Measurements from ENCODE around the gene MKS1. TPM values are rescaled to one million over a fixed set of nuclear protein-coding genes. Genes with fewer than 3 reads are reported as not detected.

MKS1 gene
- total and polyA plus RNA-seq, 11 donors: 3.3 to 15.1 (median 6.4) TPM

GRCh38 chr17:58193641-58194255 is 25.3 kb downstream of the MKS1 start:
- no peaks in the 10 kb centered on the region for H3K9me3 ChIP-seq
- H3K4me1 ChIP-seq: peaks cover 0 to 9% (median 0%) of the 10 kb centered on the region in 12 donors
- WGBS, 4 donors: 61 to 75% (median 73%) methylated on average over 7 to 18 of the region's 18 CpGs
- DNase-seq: no peak
- TF ChIP-seq POLR2A (IDR thresholded peaks at IDR 0.05): no peak
- TF ChIP-seq CTCF (IDR thresholded peaks at IDR 0.05): no peak
- intact Hi-C loops (cut with DNase I): no loop called here
- no peak for ATAC-seq
- no peak overlapping the region for H3K27ac ChIP-seq
- no peak overlapping the region for H3K4me3 ChIP-seq
- H3K27me3 ChIP-seq: peaks cover 0 to 30% (median 10%) of the 10 kb centered on the region in 9 donors
- no peaks in the 10 kb centered on the region for H3K36me3 ChIP-seq

- no peak within 1 kb of the TSS for H3K4me3 ChIP-seq
- peaks cover 0 to 26% (median 5%) of the 10 kb centered on the region in 9 donors for H3K27me3 ChIP-seq
- TF ChIP-seq POLR2A (IDR thresholded peaks at IDR 0.05): no peak
- no peak for TF ChIP-seq CTCF (IDR thresholded peaks at IDR 0.05)
- intact Hi-C loops (cut with DNase I): no loop called here
- 31 to 80% (median 34%) methylated on average over 2 to 6 of the region's 6 CpGs for WGBS, 4 donors
- H3K4me1 ChIP-seq: peaks cover 0 to 9% (median 0%) of the 10 kb centered on the region in 12 donors
- ATAC-seq: no peak
- no peaks in the 10 kb centered on the region for H3K36me3 ChIP-seq
- no peak for DNase-seq
- H3K9me3 ChIP-seq: no peaks in the 10 kb centered on the region
- H3K27ac ChIP-seq: no peak within 1 kb of the TSS
Observed at GRCh38 chr17:58192612-58193011, 26.4 kb downstream of the MKS1 start, which contains the start of gene EPX. Gene EPX, plus strand, starts transcription at chr17:58192726. Its CDS starts 121 bp downstream, at chr17:58192847.

- Histone ChIP-seq H3K4me3 (no peak overlapping the region), H3K27ac (no peak overlapping the region), H3K36me3 (no peaks in the 10 kb centered on the region), H3K9me3 (no peaks in the 10 kb centered on the region), H3K4me1 (peaks cover 0 to 9% (median 0%) of the 10 kb centered on the region in 12 donors), H3K27me3 (peaks cover 0 to 31% (median 2%) of the 10 kb centered on the region in 9 donors)
- no peak for DNase-seq
- no peak for ATAC-seq
- WGBS, 4 donors: 26 to 41% (median 33%) methylated on average over 14 of the region's 14 CpGs
- intact Hi-C loops (cut with DNase I): no loop called here
- TF ChIP-seq POLR2A (IDR thresholded peaks at IDR 0.05) (no peak), CTCF (IDR thresholded peaks at IDR 0.05) (no peak)
Observed at GRCh38 chr17:58191241-58191896, 27.7 kb downstream of the MKS1 start.

GRCh38 chr17:58189436-58190146 is 29.5 kb downstream of the MKS1 start:
- H3K27ac ChIP-seq: no peak overlapping the region
- no peaks in the 10 kb centered on the region for H3K36me3 ChIP-seq
- TF ChIP-seq POLR2A (IDR thresholded peaks at IDR 0.05) (no peak), CTCF (IDR thresholded peaks at IDR 0.05) (no peak)
- H3K4me1 ChIP-seq: peaks cover 0 to 9% (median 0%) of the 10 kb centered on the region in 12 donors
- H3K27me3 ChIP-seq: peaks cover 0 to 34% (median 2%) of the 10 kb centered on the region in 9 donors
- no peak overlapping the region for H3K4me3 ChIP-seq
- peak in 3 of 5 donors; percentile 35 to 78 (median 52) for DNase-seq
- ATAC-seq: peak in 3 of 4 donors; percentile 66 to 79 (median 67)
- no peaks in the 10 kb centered on the region for H3K9me3 ChIP-seq
- WGBS, 4 donors: 42 to 58% (median 51%) methylated on average over 7 to 11 of the region's 11 CpGs
- intact Hi-C loops (cut with DNase I): no loop called here
